Gastroesophageal sphincter (tissue), 3 donors: ENCODE data around the gene EXOSC9.

Experiments used
- POLR2A ChIP-seq, 2 donors: fragments of 450-650 bp; IDR thresholded peaks; one replicate each; pipeline ENCODE4 v1.6.1; 2017; ENCODE audit warnings: antibody characterized with exemption in 2 of 2, mild to moderate bottlenecking in 2 of 2, moderate library complexity in 1 of 2
- POLR2AphosphoS5 ChIP-seq: sonication (generic); formaldehyde crosslinking; IDR thresholded peaks from one replicate; pipeline ENCODE4 v1.6.1; 2017; ENCODE audit warnings: antibody characterized with exemption
- TF ChIP-seq, protein P1 (sequence below), 4 experiments: fragments of 200-600 bp in 2 of 4; fragments of 450-650 bp in 2 of 4; sonication (generic) in 1 of 4; IDR thresholded peaks; one replicate each; pipeline ENCODE4 v1.5.1; 2017 to 2019; ENCODE audit warnings: antibody characterized with exemption in 4 of 4, mild to moderate bottlenecking in 2 of 4, moderate library complexity in 2 of 4

DNA sequence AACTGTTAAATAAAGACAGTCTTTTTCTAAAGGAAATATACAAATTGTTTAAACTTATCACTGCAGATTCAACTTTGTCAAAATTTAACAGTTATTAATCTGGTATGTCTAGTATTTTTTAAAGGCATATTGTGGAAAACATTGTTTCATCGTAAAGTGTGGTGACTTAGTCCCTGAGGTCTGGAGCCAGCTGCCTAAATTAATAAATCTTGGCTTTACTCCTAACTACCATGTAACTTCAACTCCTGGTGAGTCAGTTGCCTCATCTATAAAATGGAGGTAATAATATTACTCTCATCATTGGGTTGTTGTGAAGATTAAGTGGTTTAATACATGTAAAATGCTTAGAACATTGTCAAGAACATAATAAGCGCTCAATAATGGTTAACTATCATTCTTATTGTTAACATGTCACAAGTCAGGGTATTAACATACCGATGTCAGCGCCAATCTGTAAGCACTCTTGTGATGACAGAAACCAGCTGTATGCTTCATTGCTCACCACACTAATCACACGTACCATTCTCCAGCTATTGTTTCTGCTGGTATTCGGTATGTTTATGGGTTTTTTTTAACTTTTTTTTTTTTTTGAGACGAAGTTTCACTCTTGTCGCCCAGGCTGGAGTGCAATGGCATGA lies 22.0 kb upstream of the EXOSC9 start:
- TF ChIP-seq, protein P1, sequence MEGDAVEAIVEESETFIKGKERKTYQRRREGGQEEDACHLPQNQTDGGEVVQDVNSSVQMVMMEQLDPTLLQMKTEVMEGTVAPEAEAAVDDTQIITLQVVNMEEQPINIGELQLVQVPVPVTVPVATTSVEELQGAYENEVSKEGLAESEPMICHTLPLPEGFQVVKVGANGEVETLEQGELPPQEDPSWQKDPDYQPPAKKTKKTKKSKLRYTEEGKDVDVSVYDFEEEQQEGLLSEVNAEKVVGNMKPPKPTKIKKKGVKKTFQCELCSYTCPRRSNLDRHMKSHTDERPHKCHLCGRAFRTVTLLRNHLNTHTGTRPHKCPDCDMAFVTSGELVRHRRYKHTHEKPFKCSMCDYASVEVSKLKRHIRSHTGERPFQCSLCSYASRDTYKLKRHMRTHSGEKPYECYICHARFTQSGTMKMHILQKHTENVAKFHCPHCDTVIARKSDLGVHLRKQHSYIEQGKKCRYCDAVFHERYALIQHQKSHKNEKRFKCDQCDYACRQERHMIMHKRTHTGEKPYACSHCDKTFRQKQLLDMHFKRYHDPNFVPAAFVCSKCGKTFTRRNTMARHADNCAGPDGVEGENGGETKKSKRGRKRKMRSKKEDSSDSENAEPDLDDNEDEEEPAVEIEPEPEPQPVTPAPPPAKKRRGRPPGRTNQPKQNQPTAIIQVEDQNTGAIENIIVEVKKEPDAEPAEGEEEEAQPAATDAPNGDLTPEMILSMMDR (IDR thresholded peaks at IDR 0.05), result no peak
- TF ChIP-seq POLR2A (IDR thresholded peaks at IDR 0.05) (no peak), POLR2AphosphoS5 (no peak)
